HUES48 (cell line): ENCODE results near the gene PHGDH.
"Not testable (repeated sequence)": the region's sequence is repeated elsewhere in the genome, so short reads cannot be mapped to it uniquely, and the experiment has no call there.

Source experiments
- H3K27ac ChIP-seq: one replicate; pipeline ENCODE4 v1.7.0; 2013; ENCODE audit warnings: low read depth, low read length, inconsistent platforms
- H3K27me3 ChIP-seq: 2 replicates; pipeline ENCODE4 v1.6.1; 2013; ENCODE audit warnings: mild to moderate bottlenecking, low read length; ENCODE audit not compliant: control insufficient read depth, insufficient read depth
- H3K36me3 ChIP-seq: 2 replicates; pipeline ENCODE4 v1.6.1; 2013; ENCODE audit warnings: low read length; ENCODE audit not compliant: control insufficient read depth, insufficient read depth
- H3K4me1 ChIP-seq: 2 replicates; pipeline ENCODE4 v1.6.1; 2013; ENCODE audit warnings: mild to moderate bottlenecking, low read length; ENCODE audit not compliant: control insufficient read depth, insufficient read depth
- H3K4me3 ChIP-seq: 2 replicates; pipeline ENCODE4 v1.5.1; 2013; ENCODE audit warnings: mild to moderate bottlenecking, low read depth, low read length
- H3K9ac ChIP-seq: 2 replicates; pipeline ENCODE4 v1.6.1; 2013; ENCODE audit warnings: mild to moderate bottlenecking, low read depth, low read length, moderate library complexity
- H3K9me3 ChIP-seq: 2 replicates; pipeline ENCODE4 v1.6.1; 2013; ENCODE audit warnings: low read length; ENCODE audit not compliant: control insufficient read depth, insufficient read depth

The PHGDH gene

GRCh38 chr1:119700326-119700725 is 11.4 kb upstream of the PHGDH start:
- Histone ChIP-seq H3K4me1 (no peaks in the 10 kb centered on the region), H3K27me3 (no peaks in the 10 kb centered on the region), H3K27ac (no peak overlapping the region), H3K4me3 (no peak overlapping the region), H3K9me3 (peaks cover 8% of the 10 kb centered on the region), H3K9ac (no peak overlapping the region), H3K36me3 (no peaks in the 10 kb centered on the region)

- no peak overlapping the region for H3K27ac ChIP-seq
- H3K36me3 ChIP-seq = no peaks in the 10 kb centered on the region
- no peak overlapping the region for H3K9ac ChIP-seq
- H3K9me3 ChIP-seq = peaks cover 8% of the 10 kb centered on the region
- no peak overlapping the region for H3K4me3 ChIP-seq
- no peaks in the 10 kb centered on the region for H3K27me3 ChIP-seq
- no peaks in the 10 kb centered on the region for H3K4me1 ChIP-seq
Measured at GRCh38 chr1:119701659-119702058, 10.1 kb upstream of the PHGDH start.

- H3K9me3 ChIP-seq = peaks cover 8% of the 10 kb centered on the region
- no peak overlapping the region for H3K27ac ChIP-seq
- H3K9ac ChIP-seq = no peak overlapping the region
- no peaks in the 10 kb centered on the region for H3K4me1 ChIP-seq
- no peaks in the 10 kb centered on the region for H3K27me3 ChIP-seq
- no peak overlapping the region for H3K4me3 ChIP-seq
- H3K36me3 ChIP-seq = no peaks in the 10 kb centered on the region
Measured at GRCh38 chr1:119702384-119702783, 9.3 kb upstream of the PHGDH start.

DNA sequence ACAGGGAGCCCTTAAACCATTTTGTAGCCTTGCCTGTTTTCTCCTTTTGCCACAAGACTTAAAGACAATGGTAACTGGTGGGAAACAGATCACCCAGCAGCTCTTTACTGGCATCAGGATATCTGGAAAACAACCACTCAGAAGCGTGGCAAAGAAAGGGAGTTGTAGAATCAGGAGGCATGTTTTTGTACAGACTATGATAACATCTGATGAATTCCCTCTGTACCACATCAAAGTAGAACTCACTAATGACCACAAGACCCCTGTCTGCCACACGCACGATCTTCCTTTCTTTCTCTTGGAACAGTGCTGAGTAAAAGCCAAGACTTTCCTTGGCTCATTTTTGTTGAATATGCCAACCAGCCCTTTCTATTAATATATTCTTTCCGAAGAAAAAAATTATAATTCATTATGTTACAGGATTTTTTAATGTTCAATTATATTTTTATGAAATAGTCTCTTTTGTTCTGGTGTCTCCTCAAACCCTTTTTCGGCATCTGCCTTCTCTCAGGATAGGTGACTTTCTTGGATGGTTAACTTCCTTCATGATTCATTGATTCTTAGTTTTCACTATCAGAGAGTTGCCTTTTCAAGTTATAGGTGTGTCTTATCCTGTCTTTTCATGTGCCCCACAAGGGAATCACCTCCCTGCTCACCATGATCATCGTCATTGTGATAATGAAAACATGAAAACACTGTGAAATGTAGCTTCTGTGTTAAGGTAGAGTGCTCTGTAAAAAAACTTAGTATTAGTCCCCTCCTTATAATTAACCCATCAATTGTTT is 7.9 kb upstream of the PHGDH start:
- H3K4me1 ChIP-seq = no peaks in the 10 kb centered on the region
- no peak overlapping the region for H3K4me3 ChIP-seq
- no peaks in the 10 kb centered on the region for H3K36me3 ChIP-seq
- no peak overlapping the region for H3K9ac ChIP-seq
- no peak overlapping the region for H3K27ac ChIP-seq
- H3K27me3 ChIP-seq = no peaks in the 10 kb centered on the region
- H3K9me3 ChIP-seq = peaks cover 8% of the 10 kb centered on the region

GRCh38 chr1:119706599-119706998 is 5.1 kb upstream of the PHGDH start:
- not testable (repeated sequence) for H3K36me3 ChIP-seq, H3K4me3 ChIP-seq, H3K4me1 ChIP-seq, H3K9me3 ChIP-seq, H3K27ac ChIP-seq, H3K27me3 ChIP-seq, H3K9ac ChIP-seq

DNA sequence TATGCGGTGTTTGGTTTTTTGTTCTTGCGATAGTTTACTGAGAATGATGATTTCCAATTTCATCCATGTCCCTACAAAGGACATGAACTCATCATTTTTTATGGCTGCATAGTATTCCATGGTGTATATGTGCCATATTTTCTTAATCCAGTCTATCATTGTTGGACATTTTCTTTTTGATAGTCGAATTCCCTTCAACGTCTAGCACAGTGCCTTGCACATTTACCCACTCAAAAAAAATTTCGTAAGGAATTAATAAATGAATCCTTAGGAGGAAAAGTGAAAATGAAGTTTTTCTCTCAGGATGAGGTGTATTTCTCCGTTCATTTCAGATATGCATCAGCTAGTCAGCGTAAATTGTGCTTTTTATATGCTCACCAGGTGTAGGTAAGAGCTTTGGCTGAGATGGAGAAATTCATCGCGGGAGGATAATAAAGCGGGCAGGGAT is 354 bp upstream of the PHGDH start:
- H3K9ac ChIP-seq, H3K27ac ChIP-seq, H3K36me3 ChIP-seq, H3K27me3 ChIP-seq, H3K9me3 ChIP-seq: not testable (repeated sequence)
- H3K4me3 ChIP-seq = peak overlapping the region; percentile 95
- peaks cover 34% of the 10 kb centered on the region for H3K4me1 ChIP-seq

- H3K4me1 ChIP-seq = peaks cover 35% of the 10 kb centered on the region
- H3K9ac ChIP-seq = peak overlapping the region; percentile 94
- peak overlapping the region; percentile 95 for H3K4me3 ChIP-seq
- peak overlapping the region; percentile 89 for H3K27ac ChIP-seq
- peaks cover 8% of the 10 kb centered on the region; the same call in 1 of the 2 replicates for H3K36me3 ChIP-seq
- H3K27me3 ChIP-seq = no peaks in the 10 kb centered on the region
- no peaks in the 10 kb centered on the region for H3K9me3 ChIP-seq
Measured at GRCh38 chr1:119712342-119713038, 756 bp downstream of the PHGDH start.

GRCh38 chr1:119713039-119713748 is 1.5 kb downstream of the PHGDH start:
- Histone ChIP-seq H3K36me3 (peaks cover 11% of the 10 kb centered on the region; the same call in 1 of the 2 replicates), H3K27me3 (no peaks in the 10 kb centered on the region), H3K4me3 (peak overlapping the region; percentile 95), H3K9me3 (no peaks in the 10 kb centered on the region), H3K9ac (peak overlapping the region; percentile 88), H3K27ac (peak overlapping the region; percentile 89), H3K4me1 (peaks cover 38% of the 10 kb centered on the region)

DNA sequence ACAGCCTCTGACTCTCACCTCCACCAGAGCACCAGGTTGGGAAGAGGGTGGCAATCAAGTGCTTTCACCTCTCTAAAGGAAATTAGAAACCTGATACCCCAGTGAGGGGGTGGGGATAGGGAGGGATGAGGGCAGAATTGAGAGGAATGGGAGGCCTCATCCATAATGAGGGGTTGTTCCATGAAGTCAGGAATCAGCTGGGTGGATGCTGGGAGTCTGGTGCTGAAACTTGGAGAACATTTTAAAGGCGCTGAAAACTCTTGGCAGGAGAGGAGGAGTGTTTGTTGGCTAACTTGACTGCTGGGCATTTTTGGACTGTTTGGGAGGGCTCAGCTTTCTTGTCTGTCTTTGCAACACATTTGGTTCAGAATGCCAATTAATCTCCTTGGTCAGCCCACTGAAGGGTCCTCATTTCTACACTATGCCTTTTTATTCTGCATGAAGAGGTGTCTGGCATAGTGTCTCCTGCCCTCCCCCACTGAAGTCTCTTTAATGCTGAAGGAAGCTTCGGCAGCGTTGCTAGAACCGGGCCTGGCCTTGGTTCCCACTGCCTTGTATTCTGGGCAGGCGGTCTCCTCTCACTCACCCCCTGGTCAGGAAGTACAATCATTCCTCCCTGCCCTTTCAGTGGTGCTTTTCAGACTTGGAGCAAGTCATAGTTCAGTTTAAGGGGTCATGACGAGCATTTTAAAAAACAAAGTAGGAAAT is 2.2 kb downstream of the PHGDH start:
- H3K36me3 ChIP-seq = peaks cover 14% of the 10 kb centered on the region
- peak overlapping the region; percentile 89 for H3K27ac ChIP-seq

GRCh38 chr1:119714583-119714982 is 2.8 kb downstream of the PHGDH start:
- H3K36me3 ChIP-seq = peaks cover 21% of the 10 kb centered on the region
- H3K4me3 ChIP-seq = peak overlapping the region; percentile 95

More for the DNA sequence above, 2.2 kb downstream of the PHGDH start:
- Histone ChIP-seq H3K4me3 (peak overlapping the region; percentile 95), H3K9ac (peak overlapping the region; percentile 88; the same call in 1 of the 2 replicates), H3K9me3 (no peaks in the 10 kb centered on the region), H3K27me3 (no peaks in the 10 kb centered on the region), H3K4me1 (peaks cover 40% of the 10 kb centered on the region)

More at GRCh38 chr1:119714583-119714982, 2.8 kb downstream of the PHGDH start:
- H3K4me1 ChIP-seq = peaks cover 40% of the 10 kb centered on the region
- no peaks in the 10 kb centered on the region for H3K27me3 ChIP-seq
- no peaks in the 10 kb centered on the region for H3K9me3 ChIP-seq
- H3K27ac ChIP-seq = no peak overlapping the region
- no peak overlapping the region for H3K9ac ChIP-seq
